Ovary (tissue), 9 donors: ENCODE measurements around the gene ENTPD2. TPM values are rescaled to one million over a fixed set of nuclear protein-coding genes. Genes with fewer than 3 reads are reported as not detected.

ENCODE experiments used
- DNase-seq, 5 donors: peaks; one replicate each; pipeline ENCODE4 v3.0.0-alpha.2; 2019 to 2020
- H3K27ac ChIP-seq, 2 donors: fragments of 200-600 bp; one replicate each; pipeline versions ENCODE4 v1.5.1 to v1.8.0; 2019 to 2022
- H3K27me3 ChIP-seq: fragments of 200-600 bp; one replicate; pipeline ENCODE4 v1.8.0; 2022
- H3K36me3 ChIP-seq: fragments of 200-600 bp; sonication (generic); one replicate; pipeline ENCODE4 v1.5.1; 2019
- H3K4me1 ChIP-seq: one replicate; pipeline ENCODE4 v1.8.1; 2013; ENCODE audit warnings: mild to moderate bottlenecking, moderate library complexity; ENCODE audit not compliant: insufficient read depth
- H3K4me3 ChIP-seq: fragments of 200-600 bp; sonication (generic); one replicate; pipeline ENCODE4 v1.5.1; 2017
- H3K9me3 ChIP-seq, 2 donors: fragments of 200-600 bp in 1 of 2; sonication (generic) in 1 of 2; one replicate each; pipeline versions ENCODE4 v1.5.1 to v1.8.1; 2013 to 2019; ENCODE audit warnings: mild to moderate bottlenecking in 1 of 2, moderate library complexity in 1 of 2
- EP300 ChIP-seq: sonication (generic); formaldehyde crosslinking; IDR thresholded peaks from one replicate; pipeline ENCODE4 v1.6.1; 2017; ENCODE audit warnings: antibody characterized with exemption
- POLR2A ChIP-seq: fragments of 450-650 bp; IDR thresholded peaks from one replicate; pipeline ENCODE4 v1.6.1; 2017; ENCODE audit warnings: antibody characterized with exemption, mild to moderate bottlenecking, moderate library complexity
- WGBS, 3 donors: extraction: QIAGEN DNeasy Blood & Tissue Kit in 1 of 3; methylation state at CpG; one replicate each; pipeline versions ENCODE4 v1.1.5 to v1.1.7; 2013 to 2017; 5-methylcytosine and 5-hydroxymethylcytosine counted together
- intact Hi-C, 4 donors: fragments of 100-400 bp; cut with DNase I; formaldehyde crosslinking; loops; one replicate each; pipeline versions ENCODE4 v1.11.0 to v1.15.1; 2022 to 2023
- polyA plus RNA-seq, 2 donors: library from polyadenylated mRNA; stranded (reverse); fragments of 200-250 nt in 1 of 2; fragments of 350-450 nt in 1 of 2; fragmentation: Illumina TruSeq in 1 of 2; extraction: RNeasy Lipid Tissue Mini Kit (QIAGEN cat#74804) in 1 of 2; gene quantifications; one replicate each; pipeline ENCODE4 v1.2.3, GENCODE V29; 2013 to 2014
- total RNA-seq, 7 donors: library from RNA; depleted of rRNA in 2 of 7; stranded (reverse); fragments of >200 nt in 2 of 7; fragmentation: NEBNext Ultra II Directional in 3 of 7; extraction: Animal tissue kit (Norgen Biotek cat#: 25700) in 3 of 7; gene quantifications; one replicate each; pipeline versions ENCODE4 v1.1.0 to v1.2.4, GENCODE V29; 2016 to 2023
- TF ChIP-seq, protein P1 (sequence below), 3 donors: fragments of 450-650 bp in 2 of 3; fragments of 200-600 bp in 1 of 3; IDR thresholded peaks; one replicate each; pipeline versions ENCODE4 v1.5.1 to v1.8.0; 2016 to 2022; ENCODE audit warnings: antibody characterized with exemption in 3 of 3, mild to moderate bottlenecking in 1 of 3
- donor health status: DM: no; HTN: no; CAD: no; lungs with moderate emphysema.
- donor health status: DM: no; HTN: no; CAD: no.
- donor health status: Bipolar disorder and iron deficiency.
- donor health status: DM: yes; HTN: yes; CAD: no.
- donor health status: DM: no; HTN: no; CAD: no.
- donor health status: DM: yes; HTN: yes; CAD: no.

Gene ENTPD2
- total and polyA plus RNA-seq, 9 donors: 0.12 to 5.1 (median 0.87) TPM

DNA sequence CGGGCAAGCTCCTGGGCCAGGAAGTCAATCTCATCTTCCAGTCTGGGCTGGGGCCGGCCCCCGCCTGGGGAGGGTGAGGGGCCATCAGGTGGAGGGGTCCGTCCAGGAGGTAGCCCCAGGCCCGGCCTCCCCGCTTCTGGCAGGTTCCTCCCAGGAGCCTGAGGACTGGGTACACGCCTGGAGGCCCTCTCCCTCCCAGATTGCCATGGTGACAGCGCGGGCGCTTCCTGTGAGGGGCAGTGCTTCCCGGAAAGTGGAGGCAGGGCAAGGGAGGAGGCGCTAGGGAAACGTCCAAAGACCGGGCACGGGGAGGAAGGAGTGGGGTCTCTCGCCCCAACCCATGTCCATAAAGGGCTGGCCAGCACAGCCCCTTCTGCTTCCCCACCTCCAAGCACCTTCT, 12.7 kb downstream of the ENTPD2 start:
- TF ChIP-seq, protein P1, sequence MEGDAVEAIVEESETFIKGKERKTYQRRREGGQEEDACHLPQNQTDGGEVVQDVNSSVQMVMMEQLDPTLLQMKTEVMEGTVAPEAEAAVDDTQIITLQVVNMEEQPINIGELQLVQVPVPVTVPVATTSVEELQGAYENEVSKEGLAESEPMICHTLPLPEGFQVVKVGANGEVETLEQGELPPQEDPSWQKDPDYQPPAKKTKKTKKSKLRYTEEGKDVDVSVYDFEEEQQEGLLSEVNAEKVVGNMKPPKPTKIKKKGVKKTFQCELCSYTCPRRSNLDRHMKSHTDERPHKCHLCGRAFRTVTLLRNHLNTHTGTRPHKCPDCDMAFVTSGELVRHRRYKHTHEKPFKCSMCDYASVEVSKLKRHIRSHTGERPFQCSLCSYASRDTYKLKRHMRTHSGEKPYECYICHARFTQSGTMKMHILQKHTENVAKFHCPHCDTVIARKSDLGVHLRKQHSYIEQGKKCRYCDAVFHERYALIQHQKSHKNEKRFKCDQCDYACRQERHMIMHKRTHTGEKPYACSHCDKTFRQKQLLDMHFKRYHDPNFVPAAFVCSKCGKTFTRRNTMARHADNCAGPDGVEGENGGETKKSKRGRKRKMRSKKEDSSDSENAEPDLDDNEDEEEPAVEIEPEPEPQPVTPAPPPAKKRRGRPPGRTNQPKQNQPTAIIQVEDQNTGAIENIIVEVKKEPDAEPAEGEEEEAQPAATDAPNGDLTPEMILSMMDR (IDR thresholded peaks at IDR 0.05): no peak
- TF ChIP-seq POLR2A (no peak), EP300 (no peak)
- Histone ChIP-seq H3K36me3 (no peaks in the 10 kb centered on the region), H3K9me3 (no peaks in the 10 kb centered on the region), H3K4me1 (peaks cover 5% of the 10 kb centered on the region), H3K4me3 (no peak overlapping the region), H3K27ac (no peak overlapping the region), H3K27me3 (no peaks in the 10 kb centered on the region)
- intact Hi-C loops: no loop called here
- 65 to 75% (median 70%) methylated on average over 12 to 16 of the region's 16 CpGs for WGBS, 3 donors
- no peak for DNase-seq

DNA sequence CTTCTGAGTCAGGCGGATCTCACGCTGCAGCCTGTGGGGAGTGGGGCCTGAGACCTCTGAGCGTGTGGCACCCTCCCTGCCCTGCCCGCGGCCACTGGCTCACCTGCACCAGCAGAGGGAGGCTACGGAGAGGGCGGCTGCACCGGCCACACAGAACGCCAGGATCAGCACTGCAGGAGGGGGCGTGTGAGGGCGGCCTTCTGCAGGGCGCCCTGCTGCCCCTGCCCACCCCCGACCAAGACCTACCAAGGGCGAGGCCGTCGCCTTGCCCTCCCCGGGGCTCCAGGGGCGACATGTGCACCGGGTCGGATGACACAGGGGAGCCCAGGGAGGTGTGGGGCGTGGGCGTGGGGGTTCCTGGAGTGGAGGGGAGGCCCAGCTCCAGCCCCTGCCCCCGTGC, 13.3 kb downstream of the ENTPD2 start:
- no peak for DNase-seq
- no peak overlapping the region for H3K4me3 ChIP-seq
- H3K27ac ChIP-seq: no peak overlapping the region
- no peaks in the 10 kb centered on the region for H3K27me3 ChIP-seq
- peaks cover 5% of the 10 kb centered on the region for H3K4me1 ChIP-seq
- no peaks in the 10 kb centered on the region for H3K36me3 ChIP-seq
- no peak for TF ChIP-seq EP300
- TF ChIP-seq, protein P1 (IDR thresholded peaks at IDR 0.05): no peak
- no peak for TF ChIP-seq POLR2A
- H3K9me3 ChIP-seq: no peaks in the 10 kb centered on the region
- intact Hi-C loops: no loop called here
- WGBS, 3 donors: 84 to 88% (median 85%) methylated on average over 23 of the region's 23 CpGs

DNA sequence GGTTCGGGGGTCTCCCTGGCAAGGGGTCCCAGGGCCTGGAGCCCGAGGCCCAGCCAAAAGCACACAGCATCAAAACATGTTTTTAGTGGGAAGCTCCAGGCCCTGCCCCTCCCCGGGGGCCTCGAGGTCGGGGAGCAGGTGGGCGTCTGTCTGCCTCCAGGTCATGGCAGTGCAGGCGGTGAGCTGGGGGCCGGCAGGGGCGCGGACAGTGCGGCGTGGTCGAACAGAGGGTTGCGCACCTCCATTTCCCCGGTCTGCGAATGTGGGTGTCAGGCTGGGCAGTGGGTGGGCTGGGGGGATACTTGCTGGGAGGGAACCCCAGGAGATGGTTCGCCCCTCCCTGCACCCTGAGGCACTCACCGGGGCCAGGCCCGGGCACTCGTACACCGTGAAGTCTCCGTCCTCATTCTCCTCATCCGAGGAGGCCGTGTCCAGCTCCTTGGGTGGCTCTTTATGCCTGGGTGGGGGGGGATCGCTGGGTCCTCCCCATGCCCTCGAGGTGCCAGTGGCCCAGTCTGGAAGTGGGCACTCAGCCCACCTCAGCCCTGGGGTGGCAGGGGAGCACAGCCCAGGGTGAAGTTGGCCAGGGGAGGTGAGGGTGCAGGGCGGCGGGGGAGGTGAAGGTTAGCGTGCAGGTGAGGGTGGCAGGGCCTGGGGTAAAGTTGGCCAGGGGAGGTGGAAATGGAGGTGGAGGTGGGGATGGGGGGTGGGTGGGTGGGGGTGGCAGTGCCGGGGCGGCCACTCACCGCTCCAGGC, 14.1 kb downstream of the ENTPD2 start:
- Histone ChIP-seq H3K4me1 (peaks cover 1% of the 10 kb centered on the region), H3K4me3 (no peak overlapping the region), H3K27me3 (no peaks in the 10 kb centered on the region), H3K9me3 (no peaks in the 10 kb centered on the region), H3K36me3 (no peaks in the 10 kb centered on the region), H3K27ac (no peak overlapping the region)
- DNase-seq: no peak
- WGBS, 3 donors: 87 to 88% (median 87%) methylated on average over 32 of the region's 32 CpGs
- TF ChIP-seq POLR2A (no peak), EP300 (no peak)
- TF ChIP-seq, protein P1 (IDR thresholded peaks at IDR 0.05): no peak
- intact Hi-C loops: loop anchor here in 1 of 4 donors (5.0 kb wide), 1 partner anchor 252 kb away; no protein-coding TSS in a partner anchor

DNA sequence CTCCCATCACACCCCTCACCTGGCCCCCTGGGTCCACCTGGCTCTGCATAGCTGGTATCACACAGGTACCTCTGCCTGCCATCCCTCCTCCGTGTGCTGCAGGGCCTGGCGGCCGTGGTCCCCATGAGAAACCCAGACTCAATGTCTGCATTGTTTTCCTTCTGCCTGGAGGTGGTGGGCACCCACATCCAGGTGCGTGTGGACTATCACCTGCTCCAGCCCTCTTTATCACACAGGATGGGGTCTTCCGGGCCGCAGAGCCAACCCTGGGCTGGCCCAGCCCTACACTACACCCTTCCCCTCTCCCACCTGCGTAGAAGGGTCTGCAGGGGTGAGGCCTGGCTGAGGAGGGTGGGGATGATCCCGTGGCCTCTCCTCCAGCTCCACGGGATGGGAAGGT, 14.9 kb downstream of the ENTPD2 start:
- no peaks in the 10 kb centered on the region for H3K36me3 ChIP-seq
- no peak for DNase-seq
- no peak overlapping the region for H3K4me3 ChIP-seq
- H3K9me3 ChIP-seq: no peaks in the 10 kb centered on the region
- WGBS, 3 donors: 80 to 90% (median 83%) methylated on average over 9 of the region's 9 CpGs
- H3K27ac ChIP-seq: no peak overlapping the region
- intact Hi-C loops: loop anchor here in 1 of 4 donors (5.0 kb wide), 1 partner anchor 252 kb away; no protein-coding TSS in a partner anchor
- no peaks in the 10 kb centered on the region for H3K27me3 ChIP-seq
- H3K4me1 ChIP-seq: peaks cover 1% of the 10 kb centered on the region
- TF ChIP-seq EP300 (no peak), POLR2A (no peak)
- TF ChIP-seq, protein P1 (IDR thresholded peaks at IDR 0.05): no peak
